Activated naive CD4-positive, alpha-beta T cell treated with anti-CD3 and anti-CD28 coated beads, Interleukin-2, amount 50 U/mL, for 72 hours (primary cell): ENCODE measurements around the gene BYSL. TPM values are rescaled to one million over a fixed set of nuclear protein-coding genes. Genes with fewer than 3 reads are reported as not detected.

Experiments used
- ATAC-seq, 2 donors: fragments of 150-1000 bp; cut with Tn5 transposase; 2 replicates each; pipeline ENCODE4 v1.10.0; 2021; ENCODE audit warnings: mild to moderate bottlenecking in 2 of 2, moderate library complexity in 2 of 2
- DNase-seq, 2 donors: peaks; one replicate each; pipeline ENCODE4 v3.0.0; 2021 to 2022; ENCODE audit warnings: low spot score in 2 of 2
- H3K27ac Mint-ChIP-seq, 2 donors: one replicate each; pipeline ENCODE4 v1.8.0; 2022; ENCODE audit warnings: mild to moderate bottlenecking in 2 of 2, mixed read lengths in 2 of 2
- H3K36me3 Mint-ChIP-seq, 2 donors: one replicate each; pipeline ENCODE4 v1.8.0; 2022; ENCODE audit warnings: mixed read lengths in 2 of 2
- H3K9me3 Mint-ChIP-seq, 2 donors: one replicate each; pipeline ENCODE4 v1.8.0; 2022; ENCODE audit warnings: mixed read lengths in 2 of 2
- total RNA-seq, 2 donors: library from RNA; stranded (reverse); gene quantifications; one replicate each; pipeline ENCODE4 v1.2.3, GENCODE V29; 2022

The BYSL gene
- total RNA-seq, 2 donors from 2014 or later, result 38.1 to 47.6 TPM

DNA sequence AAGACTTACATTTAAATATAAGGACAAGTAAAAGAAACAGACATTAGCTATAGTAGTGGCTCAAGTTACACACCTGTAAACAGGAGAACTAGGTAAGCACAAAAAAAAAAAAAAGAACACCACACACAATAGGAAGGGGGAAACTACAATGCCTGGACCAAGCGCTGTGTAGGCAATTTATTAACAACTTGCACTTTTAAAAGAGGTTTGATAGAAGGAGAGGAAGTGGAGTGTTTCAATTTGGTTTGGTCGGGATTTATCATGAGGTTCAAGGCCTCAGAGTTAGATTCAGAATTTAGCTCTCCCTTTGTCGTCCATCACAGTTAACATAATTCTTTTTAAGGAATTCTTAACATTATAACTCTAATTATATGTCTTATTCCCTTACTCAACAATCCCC, 25.0 kb upstream of the BYSL start:
- ATAC-seq, result no peak
- Mint-ChIP-seq H3K36me3 (no peaks in the 10 kb centered on the region), H3K9me3 (no peaks in the 10 kb centered on the region), H3K27ac (peak overlapping the region in 1 of 2 donors; percentile 79)
- no peak for DNase-seq

- H3K9me3 Mint-ChIP-seq, result no peaks in the 10 kb centered on the region
- ATAC-seq, result no peak
These were observed 20.4 kb upstream of the BYSL start for GRCh38 chr6:41900861-41901260.

GRCh38 chr6:41901882-41902519, 19.3 kb upstream of the BYSL start:
- Mint-ChIP-seq H3K27ac (no peak overlapping the region), H3K36me3 (peaks cover 0 to 6% of the 10 kb centered on the region in 2 donors), H3K9me3 (no peaks in the 10 kb centered on the region)
- peak; percentile 53 to 64 for ATAC-seq
- DNase-seq, result peak in 1 of 2 donors; percentile 50

More at GRCh38 chr6:41900861-41901260, 20.4 kb upstream of the BYSL start:
- Mint-ChIP-seq H3K36me3 (no peaks in the 10 kb centered on the region), H3K27ac (no peak overlapping the region)
- no peak for DNase-seq

- Mint-ChIP-seq H3K9me3 (no peaks in the 10 kb centered on the region), H3K36me3 (peaks cover 5 to 6% of the 10 kb centered on the region in 2 donors), H3K27ac (no peak overlapping the region)
- no peak for ATAC-seq
- DNase-seq, result no peak
These were observed 11.6 kb upstream of the BYSL start for GRCh38 chr6:41909727-41910126.

DNA sequence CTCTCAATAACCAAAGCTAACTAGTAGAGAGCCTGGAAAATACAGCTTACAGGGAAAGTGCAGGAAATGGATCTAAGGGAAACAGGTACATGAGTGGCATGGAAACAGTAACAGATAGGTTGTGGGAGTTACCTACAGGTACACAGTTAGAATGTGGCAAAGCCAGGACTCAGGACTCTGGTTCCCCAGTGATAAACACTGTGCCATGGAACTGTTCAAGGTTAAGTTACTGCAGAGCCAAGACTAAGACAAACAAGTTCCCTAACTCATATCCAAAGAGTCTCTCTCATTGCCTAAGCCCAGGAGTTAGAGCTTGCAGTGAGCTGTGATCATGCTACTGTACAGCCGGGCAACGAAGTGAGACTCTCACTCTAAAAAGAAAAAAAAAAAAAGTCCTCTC, 7.0 kb upstream of the BYSL start:
- DNase-seq (no peak), ATAC-seq (no peak)
- Mint-ChIP-seq H3K9me3 (no peaks in the 10 kb centered on the region), H3K27ac (peak overlapping the region in 1 of 2 donors; percentile 26), H3K36me3 (peaks cover 0 to 5% of the 10 kb centered on the region in 2 donors)

- Mint-ChIP-seq H3K9me3 (no peaks in the 10 kb centered on the region), H3K27ac (no peak overlapping the region), H3K36me3 (peaks cover 0 to 5% of the 10 kb centered on the region in 2 donors)
- DNase-seq (no peak), ATAC-seq (no peak)
These were observed 6.3 kb upstream of the BYSL start for GRCh38 chr6:41914869-41915530.

GRCh38 chr6:41917528-41917927, 3.8 kb upstream of the BYSL start:
- no peaks in the 10 kb centered on the region for H3K9me3 Mint-ChIP-seq
- DNase-seq (no peak), ATAC-seq (peak; percentile 17 to 70)
- peak overlapping the region; percentile 19 to 37 for H3K27ac Mint-ChIP-seq
- H3K36me3 Mint-ChIP-seq, result peaks cover 20 to 23% of the 10 kb centered on the region in 2 donors

DNA sequence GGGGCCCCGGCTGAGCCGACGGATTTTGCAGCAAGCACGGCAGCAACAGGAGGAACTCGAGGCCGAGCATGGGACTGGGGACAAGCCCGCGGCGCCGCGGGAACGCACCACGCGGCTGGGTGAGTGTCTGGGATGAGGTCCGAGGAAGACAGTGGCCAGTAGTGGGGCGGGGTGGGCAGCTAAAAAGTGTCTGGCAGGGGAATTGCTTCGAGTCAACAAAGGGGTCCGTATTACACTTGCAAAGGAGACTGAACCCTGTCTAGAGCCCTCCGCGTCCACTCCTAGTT, 356 bp downstream of the BYSL start:
- Mint-ChIP-seq H3K9me3 (no peaks in the 10 kb centered on the region), H3K36me3 (peaks cover 41 to 49% of the 10 kb centered on the region in 2 donors), H3K27ac (peak overlapping the region; percentile 93 to 98)
- ATAC-seq, result peak; percentile 5 to 13
- no peak for DNase-seq

GRCh38 chr6:41922154-41922553, 855 bp downstream of the BYSL start:
- Mint-ChIP-seq H3K27ac (peak overlapping the region; percentile 93 to 98), H3K9me3 (no peaks in the 10 kb centered on the region), H3K36me3 (peaks cover 41 to 49% of the 10 kb centered on the region in 2 donors)
- DNase-seq, result no peak
- ATAC-seq, result no peak

DNA sequence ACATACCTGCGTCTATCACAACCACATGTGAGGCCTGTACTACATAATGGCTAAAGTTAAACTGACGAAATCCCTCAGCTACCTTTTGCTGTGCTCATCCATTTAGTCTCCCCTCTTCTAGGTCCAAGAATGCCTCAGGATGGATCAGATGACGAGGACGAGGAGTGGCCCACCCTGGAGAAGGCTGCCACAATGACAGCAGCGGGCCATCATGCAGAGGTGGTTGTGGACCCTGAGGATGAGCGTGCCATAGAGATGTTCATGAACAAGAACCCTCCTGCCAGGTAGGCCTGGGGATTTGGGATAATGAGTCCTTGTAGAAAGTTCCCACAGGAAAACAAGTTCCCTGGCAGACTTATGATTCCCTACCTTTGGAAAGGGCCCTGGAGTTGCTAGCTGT, 6.0 kb downstream of the BYSL start:
- Mint-ChIP-seq H3K36me3 (peaks cover 26 to 32% of the 10 kb centered on the region in 2 donors), H3K27ac (peak overlapping the region in 1 of 2 donors; percentile 76), H3K9me3 (no peaks in the 10 kb centered on the region)
- ATAC-seq (no peak), DNase-seq (no peak)

GRCh38 chr6:41929924-41930323, 8.6 kb downstream of the BYSL start:
- ATAC-seq (no peak), DNase-seq (no peak)
- H3K27ac Mint-ChIP-seq, result no peak overlapping the region
- peaks cover 11 to 26% of the 10 kb centered on the region in 2 donors for H3K36me3 Mint-ChIP-seq
- H3K9me3 Mint-ChIP-seq, result no peaks in the 10 kb centered on the region

DNA sequence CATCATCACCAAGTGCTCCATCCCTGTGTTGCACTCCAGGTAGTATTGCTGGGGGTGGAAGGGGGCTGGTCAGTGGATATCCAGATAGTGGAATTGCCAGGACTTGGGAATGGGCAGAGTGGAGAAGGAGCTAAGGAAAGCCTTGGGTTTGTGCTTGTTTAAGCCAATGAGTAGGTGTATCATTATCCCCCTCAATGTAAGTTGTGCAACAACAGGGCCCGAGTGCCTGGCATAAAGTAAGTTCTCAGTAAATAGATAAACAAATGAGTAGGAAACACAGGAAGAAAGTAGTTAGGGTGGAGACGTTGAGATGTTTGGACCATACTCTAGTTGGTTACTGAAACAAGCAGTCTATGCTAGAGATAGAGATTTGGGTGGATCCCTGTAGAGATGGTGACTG, 10.5 kb downstream of the BYSL start:
- Mint-ChIP-seq H3K27ac (peak overlapping the region; percentile 2 to 48), H3K9me3 (no peaks in the 10 kb centered on the region), H3K36me3 (peaks cover 18 to 32% of the 10 kb centered on the region in 2 donors)
- no peak for DNase-seq
- no peak for ATAC-seq

- no peak for ATAC-seq
- Mint-ChIP-seq H3K27ac (peak overlapping the region in 1 of 2 donors; percentile 2), H3K9me3 (no peaks in the 10 kb centered on the region), H3K36me3 (peaks cover 22 to 38% of the 10 kb centered on the region in 2 donors)
- no peak for DNase-seq
These were observed 11.1 kb downstream of the BYSL start for GRCh38 chr6:41932378-41932777.

GRCh38 chr6:41934278-41935192, 13.2 kb downstream of the BYSL start:
- Mint-ChIP-seq H3K27ac (peak overlapping the region; percentile 69 to 79), H3K9me3 (no peaks in the 10 kb centered on the region), H3K36me3 (peaks cover 44 to 59% of the 10 kb centered on the region in 2 donors)
- ATAC-seq (no peak), DNase-seq (no peak)

GRCh38 chr6:41935193-41935574, 13.9 kb downstream of the BYSL start:
- Mint-ChIP-seq H3K9me3 (no peaks in the 10 kb centered on the region), H3K36me3 (peaks cover 50 to 66% of the 10 kb centered on the region in 2 donors), H3K27ac (peak overlapping the region; percentile 69 to 79)
- DNase-seq (no peak), ATAC-seq (no peak)

- H3K9me3 Mint-ChIP-seq, result no peaks in the 10 kb centered on the region
- H3K36me3 Mint-ChIP-seq, result peaks cover 55 to 71% of the 10 kb centered on the region in 2 donors
- DNase-seq (no peak), ATAC-seq (peak in 1 of 2 donors; percentile 5)
- peak overlapping the region; percentile 79 to 99 for H3K27ac Mint-ChIP-seq
These were observed 14.4 kb downstream of the BYSL start for GRCh38 chr6:41935685-41936072.
